ENCODE data around the gene MRGPRX1. TPM values are rescaled to one million over a fixed set of nuclear protein-coding genes. Genes with fewer than 3 reads are reported as not detected.
A peak's percentile ranks its signal among the peaks of the same experiment; 100 is the strongest.

The MRGPRX1 gene
- polyA plus RNA-seq, 2 of the 4 experiments (the other 2 are of a cell fraction), result not detected

GRCh38 chr11:18958221-18958910, 19.2 kb upstream of the MRGPRX1 start:
- WGBS (ENCODE audit: missing lambda C conversion rate), result 0% methylated on average over 1 of the region's 1 CpG
- Histone ChIP-seq H3K4me3 (no peak overlapping the region), H3K4me2 (no peak overlapping the region), H3K9me3 (no peaks in the 10 kb centered on the region), H3K4me1 (no peaks in the 10 kb centered on the region), H3K27ac (no peak overlapping the region)
- POLR2A ChIA-PET, result no interaction called here
- DNase-seq (ENCODE audit: low read depth in 1 of 2, low spot score in 1 of 2), result no peak
- no peak for ATAC-seq
- peak; percentile 59 for FAIRE-seq
- TF ChIP-seq CBX8 (IDR thresholded peaks at IDR 0.05), result no peak
- no peak for TF ChIP-seq NR3C1 (IDR thresholded peaks at IDR 0.05)
- no peak for TF ChIP-seq KDM1A (IDR thresholded peaks at IDR 0.05; ENCODE audit: low read depth)
- TF ChIP-seq HES2 (IDR thresholded peaks at IDR 0.05), result no peak
- TF ChIP-seq JUNB (IDR thresholded peaks at IDR 0.05), result no peak
- no peak for TF ChIP-seq CHD2 (IDR thresholded peaks at IDR 0.05; ENCODE audit: low read length, partially characterized antibody)
- TF ChIP-seq TFCP2L1 (CRISPR knock-in tag; IDR thresholded peaks at IDR 0.05), result no peak
- no peak for TF ChIP-seq RARB (CRISPR knock-in tag; IDR thresholded peaks at IDR 0.05)
- TF ChIP-seq HOXB13 (CRISPR knock-in tag; IDR thresholded peaks at IDR 0.05; ENCODE audit: low read depth), result no peak
- TF ChIP-seq, protein P1, sequence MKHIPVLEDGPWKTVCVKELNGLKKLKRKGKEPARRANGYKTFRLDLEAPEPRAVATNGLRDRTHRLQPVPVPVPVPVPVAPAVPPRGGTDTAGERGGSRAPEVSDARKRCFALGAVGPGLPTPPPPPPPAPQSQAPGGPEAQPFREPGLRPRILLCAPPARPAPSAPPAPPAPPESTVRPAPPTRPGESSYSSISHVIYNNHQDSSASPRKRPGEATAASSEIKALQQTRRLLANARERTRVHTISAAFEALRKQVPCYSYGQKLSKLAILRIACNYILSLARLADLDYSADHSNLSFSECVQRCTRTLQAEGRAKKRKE (CRISPR knock-in tag; IDR thresholded peaks at IDR 0.05; ENCODE audit: low read depth), result no peak
- TF ChIP-seq HEYL (CRISPR knock-in tag; IDR thresholded peaks at IDR 0.05), result no peak
- no peak for TF ChIP-seq NFE2L2 (conservative IDR thresholded peaks at IDR 0.05; ENCODE audit: low read length)
- TF ChIP-seq, protein P2, sequence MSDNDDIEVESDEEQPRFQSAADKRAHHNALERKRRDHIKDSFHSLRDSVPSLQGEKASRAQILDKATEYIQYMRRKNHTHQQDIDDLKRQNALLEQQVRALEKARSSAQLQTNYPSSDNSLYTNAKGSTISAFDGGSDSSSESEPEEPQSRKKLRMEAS (IDR thresholded peaks at IDR 0.05), result no peak
- CTCF ChIA-PET, result no interaction called here

DNA sequence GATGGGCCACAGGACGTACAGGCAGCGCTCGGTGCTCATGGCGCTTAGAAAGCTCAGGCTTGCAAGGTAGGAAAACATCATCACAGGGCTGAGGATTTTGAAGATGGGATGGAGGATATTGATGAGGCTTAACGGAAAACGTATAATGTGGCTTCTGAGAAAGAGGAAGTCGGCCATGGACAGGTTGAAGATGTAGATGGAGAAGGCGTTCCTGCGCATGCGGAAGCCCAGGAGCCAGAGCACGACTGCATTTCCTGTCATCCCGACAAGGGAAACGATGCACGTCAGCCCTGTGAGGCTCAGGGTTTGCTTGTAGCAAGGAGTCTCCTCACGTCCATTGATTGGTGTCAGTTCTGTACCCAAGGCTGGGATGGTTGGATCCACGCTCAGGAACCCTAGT, 17.4 kb upstream of the MRGPRX1 start:
- Histone ChIP-seq H3K4me3 (no peak overlapping the region), H3K27ac (no peak overlapping the region), H3K4me1 (no peaks in the 10 kb centered on the region), H3K9me3 (no peaks in the 10 kb centered on the region), H3K4me2 (no peak overlapping the region)
- ATAC-seq, result no peak
- WGBS (ENCODE audit: missing lambda C conversion rate), result 57% methylated on average over 16 of the region's 16 CpGs
- ChIA-PET CTCF (no interaction called here), POLR2A (no interaction called here)
- TF ChIP-seq HMGXB4 (CRISPR knock-in tag; IDR thresholded peaks at IDR 0.05; ENCODE audit: borderline replicate concordance), result no peak
- TF ChIP-seq HOXB5 (CRISPR knock-in tag; IDR thresholded peaks at IDR 0.05), result no peak
- TF ChIP-seq HOXA7 (CRISPR knock-in tag; IDR thresholded peaks at IDR 0.05), result no peak
- TF ChIP-seq NR3C1 (IDR thresholded peaks at IDR 0.05), result no peak
- TF ChIP-seq SREBF2 (IDR thresholded peaks at IDR 0.05), result no peak
- TF ChIP-seq, protein P2 (IDR thresholded peaks at IDR 0.05), result no peak
- no peak for TF ChIP-seq CBX8 (IDR thresholded peaks at IDR 0.05)
- TF ChIP-seq ZNF302 (CRISPR knock-in tag; IDR thresholded peaks at IDR 0.05), result no peak
- TF ChIP-seq CTCF (IDR thresholded peaks at IDR 0.05), result no peak
- TF ChIP-seq POLR2A (IDR thresholded peaks at IDR 0.05; ENCODE audit: low read length), result no peak
- TF ChIP-seq HEYL (CRISPR knock-in tag; IDR thresholded peaks at IDR 0.05), result no peak
- FAIRE-seq, result no peak
- DNase-seq (ENCODE audit: low read depth in 1 of 2, low spot score in 1 of 2), result no peak

All from A549 (cell line).